ENCODE results near the gene PHAX. TPM values are rescaled to one million over a fixed set of nuclear protein-coding genes. Genes with fewer than 3 reads are reported as not detected.
"Not testable (repeated sequence)": the region's sequence is repeated elsewhere in the genome, so short reads cannot be mapped to it uniquely, and the experiment has no call there.

The PHAX gene, protein sequence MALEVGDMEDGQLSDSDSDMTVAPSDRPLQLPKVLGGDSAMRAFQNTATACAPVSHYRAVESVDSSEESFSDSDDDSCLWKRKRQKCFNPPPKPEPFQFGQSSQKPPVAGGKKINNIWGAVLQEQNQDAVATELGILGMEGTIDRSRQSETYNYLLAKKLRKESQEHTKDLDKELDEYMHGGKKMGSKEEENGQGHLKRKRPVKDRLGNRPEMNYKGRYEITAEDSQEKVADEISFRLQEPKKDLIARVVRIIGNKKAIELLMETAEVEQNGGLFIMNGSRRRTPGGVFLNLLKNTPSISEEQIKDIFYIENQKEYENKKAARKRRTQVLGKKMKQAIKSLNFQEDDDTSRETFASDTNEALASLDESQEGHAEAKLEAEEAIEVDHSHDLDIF
- 34.6 and 42.7 TPM in 2 replicates for total RNA-seq

DNA sequence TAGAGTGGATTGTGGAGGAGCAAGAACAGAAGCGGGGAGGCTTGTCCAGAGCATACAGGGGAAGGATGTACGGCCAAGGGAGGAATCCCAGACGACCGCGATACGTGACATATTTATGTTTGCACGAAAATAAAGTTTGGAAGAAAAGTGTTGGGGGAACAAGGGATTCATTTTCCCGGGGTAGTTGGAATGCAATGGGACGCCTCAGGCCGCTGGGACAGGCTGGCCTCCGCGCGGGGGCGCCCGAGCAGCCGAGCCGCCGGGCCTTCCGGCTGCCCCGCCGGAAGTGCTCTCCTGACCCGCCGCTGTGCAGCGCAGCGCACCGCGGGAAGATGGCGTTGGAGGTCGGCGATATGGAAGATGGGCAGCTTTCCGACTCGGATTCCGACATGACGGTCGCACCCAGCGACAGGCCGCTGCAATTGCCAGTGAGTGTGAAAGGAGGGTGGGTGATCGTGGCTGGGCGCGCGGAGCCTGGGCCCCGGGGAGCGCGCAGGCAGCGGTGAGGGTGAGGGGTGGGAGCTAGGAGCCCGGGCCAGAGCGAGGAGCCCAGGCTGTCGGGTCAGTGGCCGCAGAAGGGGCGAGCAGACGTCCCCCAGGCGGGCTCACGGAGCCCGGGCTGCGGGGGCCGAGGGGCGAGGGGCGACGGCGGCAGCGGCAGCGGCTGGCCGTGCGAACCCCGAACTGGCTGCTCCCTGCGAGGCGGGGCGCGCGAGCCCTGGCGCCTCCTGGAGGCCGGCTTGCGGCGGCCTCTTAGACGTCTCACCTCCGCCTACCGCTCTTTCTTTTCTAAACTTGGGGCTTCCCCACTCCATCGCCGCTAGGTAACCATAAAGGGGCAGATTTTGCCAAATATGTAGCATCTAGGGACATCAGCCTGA is at the start of gene PHAX:
PHAX (plus strand) TSS at position 317 of the 881 bp plus-strand sequence; CDS start at position 333, 16 bp downstream.
- intact Hi-C loops (cut with micrococcal nuclease): loop anchor here (1.0 to 5.0 kb wide), 11 partner anchors 147 to 1481 kb away; partner anchors contain the start of genes GRAMD2B, MARCHF3 and SLC12A2

GRCh38 chr5:126552614-126553013 is 48.1 kb upstream of the PHAX start:
- intact Hi-C loops (cut with micrococcal nuclease): no loop called here

DNA sequence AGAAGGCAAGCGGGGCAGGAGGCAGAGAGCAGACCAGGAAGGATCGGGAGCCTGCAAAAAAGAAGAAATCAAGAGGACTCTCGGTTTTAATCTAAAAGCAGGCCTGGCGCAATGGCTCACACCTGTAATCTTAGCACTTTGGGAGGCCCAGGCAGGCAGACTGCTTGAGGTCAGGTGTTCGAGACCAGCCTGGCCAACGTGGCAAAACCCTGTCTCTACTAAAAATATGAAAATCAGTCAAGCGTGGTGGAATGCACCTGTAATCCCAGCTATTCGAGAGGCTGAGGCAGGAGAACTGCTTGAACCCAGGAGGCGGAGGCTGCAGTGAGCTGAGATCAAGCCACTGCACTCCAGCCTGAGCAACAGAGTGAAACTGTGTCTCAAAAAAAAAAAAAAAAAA is 45.6 kb upstream of the PHAX start:
- intact Hi-C loops (cut with micrococcal nuclease): not testable (repeated sequence)

GRCh38 chr5:126561908-126562307 is 38.8 kb upstream of the PHAX start:
- intact Hi-C loops (cut with micrococcal nuclease): no loop called here

GRCh38 chr5:126562823-126563222 is 37.9 kb upstream of the PHAX start:
- intact Hi-C loops (cut with micrococcal nuclease): no loop called here

- intact Hi-C loops (cut with micrococcal nuclease): no loop called here
Measured at GRCh38 chr5:126568206-126568755, 32.5 kb upstream of the PHAX start.

- intact Hi-C loops (cut with micrococcal nuclease): no loop called here
Measured at GRCh38 chr5:126575644-126576043, 25.1 kb upstream of the PHAX start.

DNA sequence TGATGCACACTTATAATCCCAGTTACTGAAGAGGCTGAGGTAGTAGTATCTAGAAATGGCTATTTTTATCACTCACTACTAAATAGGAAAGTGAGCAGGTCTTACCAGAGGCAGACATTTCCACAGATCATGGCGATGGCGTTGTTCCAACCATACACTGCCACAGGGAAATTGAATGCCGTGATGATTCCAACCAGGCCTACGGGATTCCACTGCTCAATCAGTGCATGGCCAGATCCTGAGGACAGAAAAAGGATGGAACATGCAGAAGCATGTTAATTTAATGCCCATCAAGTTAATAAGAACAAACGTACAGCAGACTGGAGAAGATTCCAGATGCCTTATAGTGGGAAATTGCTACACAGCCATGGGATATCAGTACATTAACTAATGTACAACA is 23.8 kb upstream of the PHAX start:
- intact Hi-C loops (cut with micrococcal nuclease): no loop called here

DNA sequence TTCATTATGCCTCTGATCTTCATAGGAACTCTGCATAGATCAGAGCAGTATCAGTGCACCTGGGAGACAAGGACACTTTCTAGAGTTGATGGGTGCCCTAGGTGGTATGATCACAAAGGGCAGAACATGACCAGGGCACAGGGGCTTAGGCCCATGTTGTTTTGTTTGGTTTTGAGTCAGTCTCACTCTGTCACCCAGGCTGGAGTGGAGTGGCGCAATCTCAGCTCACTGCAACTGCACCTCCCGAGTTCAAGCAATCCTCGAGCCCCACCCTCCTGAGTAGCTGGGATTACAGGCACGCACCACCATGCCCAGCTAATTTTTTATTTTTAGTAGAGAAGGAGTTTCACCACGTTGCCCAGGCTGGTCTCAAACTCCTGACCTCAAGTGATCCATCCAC is 23.3 kb upstream of the PHAX start:
- intact Hi-C loops (cut with micrococcal nuclease): no loop called here

DNA sequence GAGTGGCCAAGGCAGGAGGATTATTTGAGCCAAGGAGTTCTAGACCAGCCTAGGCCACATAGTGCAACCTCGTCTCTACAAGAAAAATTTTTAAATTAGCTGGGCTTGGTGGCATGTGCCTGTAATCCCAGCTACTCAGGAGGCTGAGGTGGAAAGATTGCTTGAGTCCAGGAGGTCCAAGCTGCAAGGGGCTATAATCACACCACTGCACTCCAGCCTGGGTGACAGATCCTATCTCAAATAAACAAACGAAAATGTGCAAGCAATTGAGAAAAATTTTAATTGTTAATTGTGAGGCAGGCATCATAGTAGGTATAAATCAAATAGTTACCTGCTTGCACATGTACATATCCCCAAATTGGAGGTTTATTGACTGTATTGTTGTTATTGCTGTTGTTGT is 21.0 kb upstream of the PHAX start:
- intact Hi-C loops (cut with micrococcal nuclease): no loop called here

DNA sequence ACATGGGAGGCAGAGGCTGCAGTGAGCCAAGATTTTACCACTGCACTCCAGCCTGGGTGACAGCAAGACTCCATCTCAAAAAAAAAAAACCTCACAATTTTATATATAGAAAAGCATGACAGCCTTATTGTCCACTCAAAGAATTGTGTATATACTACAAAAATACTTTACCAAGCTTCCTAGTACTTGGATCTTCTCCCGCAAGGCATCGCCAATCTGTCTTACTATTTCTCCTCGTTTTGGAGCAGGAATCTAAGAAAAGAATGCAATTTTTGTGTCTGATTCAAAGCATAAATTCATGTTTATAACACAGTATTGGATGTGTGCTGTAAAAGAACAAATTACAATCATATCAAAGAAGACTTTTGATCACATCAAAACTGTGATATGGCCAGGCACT is 17.0 kb upstream of the PHAX start:
- intact Hi-C loops (cut with micrococcal nuclease): no loop called here

DNA sequence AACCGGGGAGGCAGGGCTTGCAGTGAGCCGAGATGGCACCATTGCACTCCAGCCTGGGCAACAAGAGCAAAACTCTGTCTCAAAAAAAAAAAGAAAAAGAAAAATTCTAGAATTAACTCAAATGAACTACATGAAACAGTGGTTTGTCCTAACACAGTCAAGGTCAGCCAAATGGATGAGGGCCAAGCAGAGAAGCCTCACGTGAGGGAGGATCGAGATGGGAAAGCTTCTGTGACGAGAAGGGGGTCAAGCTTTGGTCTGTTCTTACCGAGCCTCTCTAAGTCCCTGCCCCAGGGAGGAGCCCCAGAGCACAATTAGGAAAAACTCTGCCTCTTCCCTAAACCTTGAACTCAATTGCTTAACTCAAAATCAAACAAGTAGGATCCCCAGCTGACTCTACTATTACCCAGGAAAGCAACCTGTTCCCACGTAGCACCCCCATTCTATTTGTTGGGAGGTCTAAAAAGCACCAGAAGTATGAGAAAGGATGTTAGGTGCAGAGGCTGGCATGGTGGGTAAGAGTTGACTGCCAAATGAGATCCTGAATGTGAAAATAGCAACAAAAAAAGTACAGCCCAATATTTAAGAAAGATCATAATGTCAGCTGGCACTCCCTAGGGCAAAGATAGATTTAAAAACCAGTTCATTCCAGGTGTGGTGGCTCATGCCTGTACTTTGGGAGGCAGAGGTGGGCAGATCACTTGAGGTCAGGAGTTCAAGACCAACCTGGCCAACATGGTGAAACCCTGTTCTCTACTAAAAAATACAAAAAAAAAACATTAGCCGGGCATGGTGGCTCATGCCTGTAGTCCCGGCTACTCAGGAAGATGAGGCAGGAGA is 13.0 kb upstream of the PHAX start:
- intact Hi-C loops (cut with micrococcal nuclease): no loop called here

- intact Hi-C loops (cut with micrococcal nuclease): no loop called here
Measured at GRCh38 chr5:126589536-126590297, 11.0 kb upstream of the PHAX start.

DNA sequence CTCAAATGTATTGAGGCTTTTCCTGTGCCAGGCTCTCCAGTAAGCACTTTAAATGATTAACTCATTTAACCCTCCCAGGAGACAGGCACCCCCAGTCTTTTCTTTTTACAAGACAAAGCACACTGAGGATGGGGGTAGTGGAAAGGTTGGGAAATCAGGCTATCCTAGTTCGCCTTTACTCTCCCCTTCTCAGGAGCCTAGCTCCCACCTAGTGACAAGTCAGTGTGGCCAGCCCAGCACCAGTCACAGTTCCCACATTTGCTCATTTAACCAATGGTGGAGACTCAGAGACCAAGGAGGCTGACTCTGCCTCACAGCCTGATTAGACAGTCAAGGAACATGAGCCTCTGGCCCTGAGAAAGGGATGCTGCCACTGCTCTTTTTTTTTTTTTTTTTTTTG is 9.2 kb upstream of the PHAX start:
- intact Hi-C loops (cut with micrococcal nuclease): no loop called here

- intact Hi-C loops (cut with micrococcal nuclease): no loop called here
Measured at GRCh38 chr5:126594748-126595485, 5.8 kb upstream of the PHAX start, which contains the start of gene ALDH7A1. Gene ALDH7A1 (minus strand): TSS chr5:126595219. CDS start chr5:126595198, 21 bp downstream.

- intact Hi-C loops (cut with micrococcal nuclease): no loop called here
Measured at GRCh38 chr5:126595486-126596083, 5.2 kb upstream of the PHAX start.

- intact Hi-C loops (cut with micrococcal nuclease): no loop called here
Measured at GRCh38 chr5:126597156-126597555, 3.6 kb upstream of the PHAX start.

DNA sequence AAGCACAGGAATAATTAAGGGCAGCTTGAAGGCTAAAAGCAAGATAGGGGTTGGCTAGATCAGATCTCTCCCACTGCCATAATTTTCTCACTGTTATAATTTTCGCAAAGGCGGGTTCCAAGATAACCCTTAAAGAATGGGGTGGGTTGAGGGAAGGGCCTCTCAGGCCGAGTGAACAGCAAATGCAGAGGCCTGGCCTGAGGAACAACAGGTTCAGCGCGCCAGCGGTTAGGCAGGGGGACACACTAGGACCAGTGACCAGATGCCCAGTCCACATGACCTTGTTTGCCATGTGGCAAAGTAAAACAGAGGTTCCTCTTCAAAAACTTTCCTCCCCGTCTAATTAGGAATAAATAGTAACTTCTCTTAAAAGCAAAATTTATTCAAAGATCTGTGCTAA is 1.2 kb upstream of the PHAX start:
- intact Hi-C loops (cut with micrococcal nuclease): no loop called here
